ENCODE data around the gene ADAMTS17. TPM values are rescaled to one million over a fixed set of nuclear protein-coding genes. Genes with fewer than 3 reads are reported as not detected.

The ADAMTS17 gene
- total RNA-seq, 1 experiment from 2014 or later: 0.15 TPM

- ChIA-PET POLR2A (ENCODE audit: low non-redundant PET) (no interaction called here), CTCF (no interaction called here)
- BruUV-seq (replicated peaks): no TSS peak
Measured at GRCh38 chr15:100007609-100008008, 334.2 kb downstream of the ADAMTS17 start.

DNA sequence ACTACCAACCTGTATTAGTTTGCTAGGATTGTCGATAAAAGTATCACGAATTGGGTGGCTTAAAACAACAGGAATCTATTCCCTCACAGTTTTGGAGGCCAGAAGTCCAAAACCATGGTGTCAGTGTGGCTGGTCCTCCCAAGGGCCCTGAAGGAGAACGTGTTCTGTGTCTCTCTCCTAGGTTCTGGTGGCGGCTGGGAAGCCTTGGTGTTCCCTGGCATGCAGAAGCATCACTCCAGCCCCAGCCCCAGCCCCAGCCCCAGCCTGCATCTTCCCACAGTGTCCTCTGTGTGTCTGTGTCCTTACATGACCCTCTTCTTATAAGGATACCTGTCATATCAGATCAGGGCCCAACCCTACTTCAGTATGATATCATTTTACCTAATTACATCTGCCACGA is 336.1 kb downstream of the ADAMTS17 start:
- Histone ChIP-seq H3K27me3 (replicated peaks; ENCODE audit: insufficient read depth, low read depth, low read length, poor library complexity) (no peaks in the 10 kb centered on the region), H3K4me1 (ENCODE audit: insufficient read depth, low read length, poor library complexity, severe bottlenecking) (no peaks in the 10 kb centered on the region), H3K4me3 (ENCODE audit: low read depth, low read length, poor library complexity, severe bottlenecking) (no peak overlapping the region), H3K36me3 (ENCODE audit: insufficient read depth, low read length, poor library complexity, severe bottlenecking) (no peaks in the 10 kb centered on the region), H3K27ac (ENCODE audit: low read depth, low read length, poor library complexity, severe bottlenecking) (no peak overlapping the region), H3K9me3 (ENCODE audit: low read depth, low read length, poor library complexity, severe bottlenecking) (no peaks in the 10 kb centered on the region)
- POLR2A ChIA-PET (ENCODE audit: low non-redundant PET): no interaction called here
- intact Hi-C loops (cut with micrococcal nuclease; ENCODE audit: unreplicated experiment): no loop called here
- TF ChIP-seq EZH2 (IDR thresholded peaks at IDR 0.05; ENCODE audit: borderline replicate concordance, low read depth, low read length, poor library complexity, severe bottlenecking) (no peak), CTCF (conservative IDR thresholded peaks at IDR 0.05; ENCODE audit: low read depth, low read length) (no peak)
- CTCF ChIA-PET: no interaction called here
- no peak for DNase-seq (ENCODE audit: low spot score)
- no TSS peak for BruUV-seq (replicated peaks)

More at GRCh38 chr15:100007609-100008008, 334.2 kb downstream of the ADAMTS17 start:
- no peak overlapping the region for H3K4me3 ChIP-seq (ENCODE audit: low read depth, low read length, poor library complexity, severe bottlenecking)
- TF ChIP-seq CTCF (conservative IDR thresholded peaks at IDR 0.05; ENCODE audit: low read depth, low read length) (no peak), EZH2 (IDR thresholded peaks at IDR 0.05; ENCODE audit: borderline replicate concordance, low read depth, low read length, poor library complexity, severe bottlenecking) (no peak)
- DNase-seq (ENCODE audit: low spot score): no peak
- intact Hi-C loops (cut with micrococcal nuclease; ENCODE audit: unreplicated experiment): no loop called here
- H3K4me1 ChIP-seq (ENCODE audit: insufficient read depth, low read length, poor library complexity, severe bottlenecking): no peaks in the 10 kb centered on the region
- H3K9me3 ChIP-seq (ENCODE audit: low read depth, low read length, poor library complexity, severe bottlenecking): no peaks in the 10 kb centered on the region
- no peaks in the 10 kb centered on the region for H3K36me3 ChIP-seq (ENCODE audit: insufficient read depth, low read length, poor library complexity, severe bottlenecking)
- no peaks in the 10 kb centered on the region for H3K27me3 ChIP-seq (replicated peaks; ENCODE audit: insufficient read depth, low read depth, low read length, poor library complexity)
- no peak overlapping the region for H3K27ac ChIP-seq (ENCODE audit: low read depth, low read length, poor library complexity, severe bottlenecking)

- H3K9me3 ChIP-seq (ENCODE audit: low read depth, low read length, poor library complexity, severe bottlenecking): no peaks in the 10 kb centered on the region
- intact Hi-C loops (cut with micrococcal nuclease; ENCODE audit: unreplicated experiment): no loop called here
- ChIA-PET CTCF (no interaction called here), POLR2A (ENCODE audit: low non-redundant PET) (interaction anchor here (0.6 kb wide), 1 partner anchor 15 kb away, joined by 4 read pairs; no protein-coding TSS in a partner anchor)
- H3K4me1 ChIP-seq (ENCODE audit: insufficient read depth, low read length, poor library complexity, severe bottlenecking): no peaks in the 10 kb centered on the region
- no peaks in the 10 kb centered on the region for H3K36me3 ChIP-seq (ENCODE audit: insufficient read depth, low read length, poor library complexity, severe bottlenecking)
- no TSS peak for BruUV-seq (replicated peaks)
- H3K4me3 ChIP-seq (ENCODE audit: low read depth, low read length, poor library complexity, severe bottlenecking): no peak overlapping the region
- no peak for TF ChIP-seq CTCF (conservative IDR thresholded peaks at IDR 0.05; ENCODE audit: low read depth, low read length)
- no peak for TF ChIP-seq EZH2 (IDR thresholded peaks at IDR 0.05; ENCODE audit: borderline replicate concordance, low read depth, low read length, poor library complexity, severe bottlenecking)
- no peaks in the 10 kb centered on the region for H3K27me3 ChIP-seq (replicated peaks; ENCODE audit: insufficient read depth, low read depth, low read length, poor library complexity)
- no peak for DNase-seq (ENCODE audit: low spot score)
- no peak overlapping the region for H3K27ac ChIP-seq (ENCODE audit: low read depth, low read length, poor library complexity, severe bottlenecking)
Measured at GRCh38 chr15:100005013-100005412, 336.8 kb downstream of the ADAMTS17 start.
